Hematopoietic multipotent progenitor cell treated with erythropoietin and hydrocortisone succinate and interleukin-3 and kit ligand, for 17 days (in vitro differentiated cells): ENCODE data around the gene TMEM147.

Experiments used
- DNase-seq: peaks from one replicate; pipeline ENCODE4 v3.0.0-alpha.2; 2015; ENCODE audit warnings: low spot score

The TMEM147 gene

DNA sequence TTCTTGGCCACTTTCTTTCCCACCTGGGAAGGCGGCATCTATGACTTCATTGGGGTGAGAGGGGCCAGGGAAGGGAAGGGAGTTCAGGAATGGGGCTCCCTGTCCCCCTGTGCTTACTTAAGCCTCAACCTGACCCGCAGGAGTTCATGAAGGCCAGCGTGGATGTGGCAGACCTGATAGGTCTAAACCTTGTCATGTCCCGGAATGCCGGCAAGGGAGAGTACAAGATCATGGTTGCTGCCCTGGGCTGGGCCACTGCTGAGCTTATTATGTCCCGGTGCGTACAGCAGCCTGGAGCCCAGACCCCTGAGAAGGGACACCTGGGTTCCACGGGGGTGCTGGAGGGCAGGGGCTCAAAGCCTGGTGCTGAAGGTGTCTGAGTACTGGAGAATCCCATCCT lies 1.1 kb downstream of the TMEM147 start:
- DNase-seq, result no peak

DNA sequence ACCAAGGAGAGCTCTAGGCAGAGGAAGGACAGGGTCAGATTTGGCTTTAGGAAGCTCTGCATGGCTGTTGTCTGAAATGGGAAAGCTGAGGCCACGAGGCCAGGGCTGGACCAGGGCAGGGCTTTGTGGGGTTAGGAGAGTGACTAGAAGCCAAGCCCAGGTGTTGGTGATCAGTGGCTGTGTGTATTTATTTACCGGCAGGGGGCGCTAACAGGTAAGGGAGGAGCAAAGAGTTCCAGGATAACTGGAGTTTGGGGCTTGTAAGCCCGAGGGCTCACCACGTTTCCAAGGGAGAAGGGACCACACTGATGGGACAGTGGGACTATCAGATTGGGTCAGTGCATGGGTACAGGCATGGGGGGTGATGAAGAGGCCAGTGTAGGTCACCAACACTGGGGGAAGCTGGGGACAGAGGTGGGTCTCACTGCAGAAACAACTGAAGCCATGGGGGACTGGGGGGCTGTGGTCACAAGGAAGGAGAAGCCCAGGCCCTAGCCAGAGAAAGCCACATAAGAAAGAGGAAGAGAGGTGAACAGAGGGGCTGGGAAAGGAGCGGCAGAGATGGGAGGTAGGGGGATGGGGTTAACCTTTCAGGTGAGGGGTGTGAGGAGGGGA lies 3.9 kb downstream of the TMEM147 start:
- peak; percentile 87 for DNase-seq

DNA sequence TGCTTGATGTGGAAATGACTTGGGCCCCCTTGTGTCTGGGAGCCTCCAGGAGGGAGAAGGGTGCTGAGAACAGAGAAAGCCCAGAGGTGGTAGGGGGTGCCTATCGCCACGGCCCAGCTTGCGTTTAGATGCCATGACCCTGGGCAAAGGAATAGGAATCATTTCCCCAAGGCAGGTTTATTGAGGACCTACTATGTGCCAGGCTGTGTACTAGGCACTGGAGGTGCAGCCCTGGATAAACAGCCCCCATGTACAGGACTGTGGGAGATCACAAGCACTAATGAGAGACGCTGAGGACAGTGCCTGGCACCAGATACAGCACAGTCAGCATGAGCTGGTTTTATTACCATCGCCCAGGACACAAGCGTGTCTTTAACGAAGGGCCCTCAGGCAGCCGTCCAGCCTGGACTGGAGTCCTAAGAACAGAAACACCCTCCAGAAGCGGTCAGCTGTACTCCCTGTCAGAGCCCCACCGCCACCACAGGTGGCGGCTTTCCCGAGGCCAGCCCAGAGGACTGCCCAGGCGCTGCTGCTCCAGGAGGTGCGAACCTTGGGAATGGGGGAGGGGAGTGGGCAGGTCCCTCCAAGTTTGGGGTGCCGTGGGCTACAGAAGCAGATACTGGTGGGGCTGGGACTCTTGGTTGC lies 4.6 kb downstream of the TMEM147 start:
- no peak for DNase-seq

DNA sequence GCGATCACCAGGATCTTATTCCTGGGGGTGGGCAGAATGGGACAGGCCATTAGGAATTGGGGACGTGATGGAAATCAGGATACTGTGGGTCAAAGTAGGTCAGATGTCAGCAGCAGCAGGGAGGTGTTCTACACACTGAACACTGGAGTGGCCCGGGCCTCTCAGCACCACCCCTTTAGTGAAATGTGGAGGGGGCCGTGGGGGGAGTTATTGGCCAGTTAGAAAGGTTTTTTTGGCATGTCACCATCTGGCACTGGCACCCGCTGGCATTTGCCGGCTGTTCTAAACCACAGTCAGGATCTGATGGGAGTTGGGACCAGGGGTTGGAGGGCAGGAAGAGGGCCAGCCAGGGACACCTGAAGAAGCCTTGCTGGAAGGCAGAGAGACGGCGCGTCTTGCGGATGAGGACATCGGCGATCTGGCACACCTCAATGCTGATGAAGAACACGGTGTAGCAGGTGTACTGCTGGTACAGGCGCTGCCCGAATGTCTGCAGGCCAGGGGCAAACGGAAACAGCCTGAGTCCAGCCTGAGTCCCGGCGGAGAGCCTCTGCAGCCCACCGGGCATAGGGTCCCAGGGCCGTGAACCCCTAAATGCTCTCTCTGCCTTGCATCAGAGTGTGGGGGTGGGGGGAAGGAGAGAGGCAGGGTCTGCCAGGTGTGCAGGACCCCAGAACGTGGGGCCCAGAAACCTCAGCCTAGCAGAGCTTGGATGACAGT lies 5.8 kb downstream of the TMEM147 start:
- no peak for DNase-seq

DNA sequence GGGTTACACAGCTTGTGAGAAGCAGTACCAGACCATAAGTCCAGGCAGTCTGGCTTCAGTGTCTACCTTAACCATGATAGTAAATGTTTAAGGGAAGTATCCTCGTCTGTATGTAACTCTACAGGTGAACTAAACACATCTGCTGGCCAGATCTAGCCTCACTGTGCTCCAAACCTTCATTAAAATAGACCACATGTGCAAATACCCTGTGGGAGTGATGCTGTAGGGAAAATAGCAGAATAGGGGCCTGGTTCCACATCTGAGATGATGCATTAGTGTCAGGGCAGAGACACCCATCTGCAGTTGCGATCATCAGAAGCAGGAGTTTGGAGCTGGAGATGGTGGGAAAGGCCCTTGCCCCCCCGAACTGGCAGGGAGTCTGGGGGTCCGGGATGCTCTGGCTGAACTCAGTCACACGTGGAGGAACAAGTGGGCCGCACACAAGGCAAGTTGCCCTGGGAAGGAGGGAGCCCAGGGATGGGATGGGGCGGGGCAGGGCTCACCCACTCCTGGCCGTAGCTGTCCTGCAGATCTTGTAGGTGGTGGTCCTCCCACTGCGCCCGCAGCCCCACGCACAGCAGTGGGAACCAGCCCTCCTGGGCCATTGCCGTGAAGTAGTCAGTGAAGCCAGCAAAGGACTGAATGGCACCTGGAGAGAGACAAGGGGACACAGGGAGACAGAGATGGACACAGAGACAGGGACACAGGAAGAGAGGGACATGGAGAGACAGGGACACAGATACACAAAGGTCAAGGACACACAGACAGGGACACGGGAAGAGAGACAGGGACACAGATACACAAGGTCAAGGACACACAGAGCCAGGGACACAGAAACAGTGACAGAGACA lies 7.3 kb downstream of the TMEM147 start:
- DNase-seq, result no peak

DNA sequence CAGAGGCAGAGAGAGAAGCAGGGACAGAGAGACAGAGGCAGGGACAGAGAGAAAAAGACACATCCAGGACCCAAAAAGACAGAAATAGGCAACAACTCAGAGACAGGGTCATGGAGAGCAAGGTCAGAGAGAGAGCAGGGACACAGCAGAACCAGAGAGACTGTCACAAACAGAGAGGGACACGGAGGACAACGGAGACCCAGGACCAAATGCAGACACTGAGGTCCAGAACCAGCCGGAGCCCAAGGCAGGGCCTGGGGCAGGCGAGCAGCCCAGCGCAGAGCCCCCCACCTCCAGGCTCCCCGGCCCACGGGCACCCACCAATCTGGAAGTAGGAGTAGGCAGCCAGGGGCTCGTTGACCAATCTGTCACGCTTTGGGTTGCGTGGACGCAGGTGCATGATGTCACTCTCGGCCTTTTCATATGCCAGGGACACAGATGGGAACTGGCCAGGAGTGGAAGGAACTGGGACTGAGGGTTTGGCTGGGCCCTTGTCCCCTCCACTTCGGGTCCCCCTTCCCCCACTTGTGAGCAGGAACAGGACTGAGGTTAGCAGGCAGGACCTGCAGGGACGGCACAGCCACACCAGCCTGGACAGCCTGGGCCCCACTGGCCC lies 8.1 kb downstream of the TMEM147 start:
- no peak for DNase-seq

DNA sequence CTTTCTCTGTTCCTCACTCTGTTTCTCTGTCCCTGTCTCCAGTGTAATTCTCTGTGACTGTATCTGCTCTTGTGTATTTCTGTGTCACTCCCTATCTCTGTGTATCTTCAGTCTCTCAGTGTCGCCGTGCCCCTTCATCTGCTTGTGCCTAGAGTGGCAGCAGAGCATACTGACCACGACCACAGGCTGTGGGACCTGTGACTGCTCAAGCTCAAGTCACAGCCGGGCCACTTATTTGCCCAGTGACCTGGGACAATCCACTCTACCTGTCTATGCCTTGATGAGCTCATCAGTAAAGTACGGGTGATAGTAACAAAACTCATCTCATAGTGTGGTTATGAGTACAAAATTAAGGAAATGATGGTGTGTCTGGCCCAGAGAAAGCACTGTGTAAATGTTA lies 8.7 kb downstream of the TMEM147 start:
- DNase-seq, result no peak

DNA sequence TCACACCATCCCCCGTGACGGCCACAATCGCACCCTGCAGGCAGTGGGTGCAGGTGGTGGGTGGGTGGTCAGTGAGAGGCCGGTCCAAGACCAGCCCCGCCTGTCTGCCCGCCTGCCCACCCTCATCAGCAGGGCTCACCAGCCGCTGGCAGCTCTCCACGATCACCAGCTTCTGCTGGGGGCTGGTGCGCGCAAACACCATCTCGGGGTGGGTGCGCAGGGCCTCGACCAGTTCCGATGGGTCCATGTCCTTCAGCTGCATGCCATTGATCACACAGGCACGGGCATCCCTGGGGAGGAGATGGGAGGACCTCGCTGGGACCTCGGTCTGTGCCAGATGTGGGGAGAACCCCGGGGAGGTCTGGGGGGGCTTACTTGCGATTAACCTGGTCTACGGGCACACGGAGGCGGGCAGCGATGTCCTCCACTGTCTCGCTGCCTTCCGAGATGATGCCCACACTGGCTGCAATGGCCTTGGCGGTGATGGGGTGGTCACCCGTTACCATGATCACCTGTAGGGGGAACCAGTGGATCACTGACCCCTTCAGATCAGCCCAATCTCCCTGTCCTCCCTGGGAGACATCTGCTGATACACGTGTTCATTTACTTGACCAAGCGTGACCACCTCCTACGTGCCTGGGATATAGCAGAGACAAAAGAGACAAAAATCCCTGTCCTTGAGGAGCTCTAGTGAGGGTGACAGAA lies 10.0 kb downstream of the TMEM147 start:
- DNase-seq, result no peak

DNA sequence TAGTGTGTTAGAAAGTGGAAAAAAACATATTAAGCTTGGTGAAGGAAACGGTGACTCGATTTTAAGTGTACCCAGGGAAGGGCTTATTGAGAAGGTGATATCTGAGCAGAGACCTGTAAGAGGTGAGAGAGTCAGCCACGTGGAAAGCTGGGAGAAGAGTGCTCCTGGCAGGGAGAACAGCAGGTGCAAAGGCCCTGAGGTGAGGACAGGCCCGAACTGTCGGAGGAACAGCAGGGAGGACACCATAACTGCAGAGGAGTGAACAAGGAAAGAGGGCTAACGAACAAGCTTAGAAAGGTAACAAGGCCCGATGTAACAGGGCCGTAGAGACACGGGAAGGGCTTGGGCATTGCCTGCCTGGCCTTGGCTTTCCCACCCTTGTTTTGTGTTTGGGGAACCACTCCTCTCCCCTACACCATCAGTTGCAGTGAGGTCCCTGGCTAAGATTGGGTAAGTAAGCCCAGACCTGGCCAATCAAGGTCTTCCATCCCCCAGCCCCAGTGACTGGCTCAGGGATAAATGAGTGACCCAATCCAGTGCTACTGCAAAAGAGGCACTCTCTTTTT lies 10.7 kb downstream of the TMEM147 start:
- no peak for DNase-seq

DNA sequence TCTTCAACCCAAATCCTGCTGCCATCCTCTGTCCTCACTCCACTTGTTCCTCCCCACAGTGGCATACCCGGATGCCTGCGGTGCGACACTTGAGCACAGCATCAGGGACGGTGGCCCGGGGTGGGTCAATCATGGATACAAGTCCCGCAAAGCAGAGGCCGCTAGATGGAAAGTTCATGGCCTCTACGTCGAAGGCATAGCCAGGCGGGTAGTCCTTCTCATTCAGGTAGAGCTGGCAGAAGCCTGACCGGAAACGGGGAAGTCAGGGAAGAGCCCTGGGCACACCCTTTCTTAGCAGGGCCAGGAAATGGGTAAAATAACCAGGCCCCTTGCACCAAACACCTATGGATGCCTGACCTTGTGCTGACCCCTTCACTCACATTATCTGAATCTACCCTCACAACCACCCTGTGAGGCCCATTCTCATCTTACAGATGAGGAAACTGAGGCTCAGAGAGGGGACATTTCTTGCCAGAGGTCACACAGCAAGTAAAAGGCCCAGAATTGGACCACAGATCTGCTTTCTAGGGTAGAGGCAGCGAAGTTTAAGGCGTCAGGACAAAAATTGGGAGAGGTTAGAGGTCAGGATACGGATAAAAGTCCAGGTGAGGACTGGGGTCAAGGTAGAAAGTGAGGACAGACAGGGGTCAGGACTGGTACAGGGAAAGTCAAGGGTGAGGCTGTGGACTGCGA lies 11.6 kb downstream of the TMEM147 start:
- no peak for DNase-seq

DNA sequence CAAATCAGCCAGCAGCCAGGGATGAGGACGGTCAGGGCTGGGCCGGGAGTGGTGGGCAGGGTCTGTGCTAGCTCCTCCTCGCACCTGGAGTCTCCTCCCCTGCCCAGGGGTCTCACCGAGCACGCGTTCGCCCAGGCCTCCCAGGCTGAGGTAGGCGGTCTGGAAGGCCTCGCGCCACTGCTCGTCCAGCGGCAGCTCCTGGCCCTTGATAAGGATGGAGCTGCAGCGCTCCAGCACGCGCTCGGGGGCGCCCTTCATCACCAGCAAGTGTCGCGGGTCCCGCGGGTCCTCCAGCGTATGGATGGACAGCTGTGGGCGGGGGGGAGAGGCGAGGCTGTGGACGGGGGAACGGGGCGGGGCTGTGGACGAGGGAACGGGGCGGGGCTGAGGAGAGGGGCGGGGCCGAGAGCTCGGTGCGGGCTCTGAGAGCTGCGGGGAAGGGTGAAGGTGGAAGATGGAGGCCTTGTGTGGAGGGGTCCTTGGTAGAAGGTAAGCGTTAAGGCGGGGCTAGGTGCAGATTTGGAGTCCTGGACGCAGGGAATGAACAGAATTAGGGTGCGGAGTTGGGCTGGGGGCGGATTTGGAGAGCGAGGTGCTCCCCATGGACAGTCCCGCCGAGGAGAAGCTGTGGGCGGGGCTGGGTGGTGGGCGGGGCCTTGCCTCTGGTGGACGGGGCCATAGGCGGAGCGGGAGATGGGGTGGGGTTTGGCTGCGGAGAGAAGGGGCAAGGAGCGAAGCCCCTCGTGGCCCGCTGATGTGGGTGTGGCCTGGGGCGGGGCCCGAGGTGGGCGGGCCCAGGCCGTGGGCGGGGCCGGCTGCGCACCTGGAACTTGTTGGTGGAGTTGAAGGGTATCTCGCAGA lies 12.3 kb downstream of the TMEM147 start:
- DNase-seq, result peak; percentile 41

DNA sequence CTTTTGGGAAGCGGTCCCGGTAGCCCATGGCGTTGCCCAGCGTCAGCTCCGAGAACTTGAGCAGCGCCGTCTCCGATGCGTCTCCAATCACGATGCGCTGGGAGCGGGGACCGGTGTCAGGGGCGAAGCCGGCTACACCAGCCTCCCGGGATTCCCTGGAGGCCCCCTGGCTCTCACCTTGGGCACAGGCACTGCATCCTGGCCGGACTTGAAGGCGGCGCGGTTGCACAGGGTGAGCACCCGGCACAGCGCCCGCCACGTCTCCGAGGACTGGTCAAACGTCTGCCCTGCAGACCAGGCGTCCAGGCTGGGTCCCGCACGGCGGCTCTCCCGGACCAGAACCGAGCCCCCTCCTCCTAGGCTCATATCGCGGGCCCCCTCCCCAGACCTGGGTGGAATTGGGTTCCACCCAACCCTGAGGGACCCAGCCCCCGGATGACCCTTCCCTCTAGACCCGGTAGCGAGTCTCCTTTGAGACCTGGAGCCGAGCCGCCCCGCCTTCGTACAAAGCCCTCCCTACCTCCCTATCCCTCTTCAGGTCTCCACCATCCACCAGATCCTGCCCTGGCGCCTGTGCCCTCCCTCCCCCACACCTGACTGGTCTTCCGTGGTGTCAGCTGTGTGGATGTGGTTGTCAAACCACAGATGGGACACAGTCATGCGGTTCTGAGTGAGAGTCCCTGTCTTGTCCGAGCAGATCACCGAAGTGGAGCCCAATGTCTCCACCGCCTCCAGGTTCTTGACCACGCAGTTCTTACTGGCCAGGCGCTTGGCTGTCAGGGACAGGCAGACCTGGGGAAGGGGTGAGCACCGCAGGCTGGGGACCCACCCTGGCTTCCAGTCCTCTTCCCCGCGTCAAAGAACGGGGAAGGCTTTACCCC lies 13.2 kb downstream of the TMEM147 start:
- no peak for DNase-seq

DNA sequence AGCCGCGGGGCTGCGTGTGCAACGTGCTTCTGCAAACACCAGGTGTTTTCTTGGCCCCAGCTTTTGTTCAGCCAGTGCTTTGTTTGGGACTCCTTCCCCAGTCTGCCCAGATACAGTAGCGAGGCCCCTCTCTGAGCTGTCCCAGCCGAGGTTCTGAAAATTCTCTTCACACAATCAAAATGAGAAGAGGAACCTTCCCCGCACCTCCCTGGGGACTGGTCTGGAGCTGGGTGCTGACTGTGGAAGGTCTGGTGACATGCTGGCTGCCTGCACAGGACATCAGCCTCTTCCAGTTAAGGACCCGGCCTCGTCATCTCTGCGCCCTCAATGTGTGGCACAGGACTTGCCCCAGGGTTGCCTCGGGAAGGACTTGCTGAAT lies 13.8 kb downstream of the TMEM147 start:
- DNase-seq, result no peak

DNA sequence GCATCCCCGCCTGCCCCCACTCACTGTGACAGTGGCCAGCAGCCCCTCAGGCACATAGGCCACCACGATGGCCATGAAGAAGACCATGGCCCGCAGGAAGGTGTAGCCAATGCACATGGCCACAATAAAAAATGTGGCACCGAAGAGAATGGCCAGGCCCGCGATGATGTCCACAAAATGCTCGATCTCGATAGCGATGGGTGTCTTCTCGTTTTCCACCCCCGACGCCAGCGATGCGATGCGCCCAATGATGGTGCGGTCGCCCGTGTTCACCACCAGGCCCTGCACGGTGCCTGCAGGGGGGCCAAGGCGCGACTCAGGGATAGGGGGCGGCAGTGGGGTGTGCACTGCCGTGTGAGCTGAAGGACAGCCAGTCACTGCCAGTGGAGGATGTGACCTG lies 14.4 kb downstream of the TMEM147 start:
- no peak for DNase-seq

DNA sequence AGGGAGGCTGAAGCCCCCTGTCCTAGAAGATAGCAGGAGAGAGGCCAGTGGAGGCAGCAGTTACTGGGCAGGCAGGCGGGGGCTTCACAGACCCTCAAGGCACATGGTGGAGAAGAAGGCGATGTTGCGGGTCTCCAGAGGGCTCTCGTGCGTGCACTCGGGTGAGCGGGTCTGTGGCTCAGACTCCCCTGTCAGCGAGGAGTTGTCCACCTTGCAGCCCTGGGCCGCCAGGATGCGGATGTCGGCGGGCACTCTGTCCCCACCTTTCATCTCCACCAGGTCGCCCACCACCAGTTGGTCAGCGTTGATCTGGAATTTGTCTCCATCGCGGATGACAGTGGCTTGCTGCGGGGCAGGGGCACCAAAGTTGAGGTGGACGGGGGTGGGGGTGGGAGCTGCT lies 14.8 kb downstream of the TMEM147 start:
- DNase-seq, result no peak

DNA sequence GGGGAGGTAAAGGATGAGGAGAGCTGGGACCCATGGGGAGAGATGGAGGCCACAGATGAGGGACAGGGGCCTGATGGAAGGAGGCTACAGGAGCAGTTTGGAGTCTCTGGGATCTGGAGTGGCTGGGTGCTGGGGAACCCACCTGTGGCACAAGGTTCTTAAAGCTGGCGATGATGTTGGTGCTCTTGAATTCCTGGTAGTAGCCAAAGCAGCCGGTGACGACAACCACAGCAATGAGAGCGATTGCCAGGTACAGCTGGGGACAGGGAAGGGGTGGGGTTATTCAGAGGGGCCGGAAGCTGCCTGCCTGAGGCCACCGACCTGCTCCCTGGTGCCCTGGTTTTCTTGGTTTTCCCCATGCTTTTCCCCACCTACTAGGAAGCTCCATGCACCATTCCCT lies 15.3 kb downstream of the TMEM147 start:
- no peak for DNase-seq

DNA sequence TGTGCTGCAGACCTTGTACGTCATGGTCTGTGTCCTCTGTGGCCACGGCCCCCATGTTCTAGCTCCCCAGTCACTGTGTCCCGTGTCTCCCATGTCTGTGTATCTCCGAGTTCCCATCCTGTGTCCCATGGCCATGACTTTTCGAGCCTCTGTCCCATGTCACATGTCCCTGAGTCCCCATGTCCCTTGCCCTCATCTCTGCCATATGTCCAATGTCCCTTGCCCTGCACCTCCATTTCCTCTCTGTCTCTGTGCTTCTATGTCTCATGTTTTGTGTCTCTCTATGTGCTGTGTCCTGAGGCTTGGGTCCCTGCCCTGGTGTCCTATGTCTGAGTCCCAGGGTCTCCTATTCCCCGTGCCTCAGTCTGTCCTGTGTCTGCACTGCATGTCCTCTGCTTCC lies 16.0 kb downstream of the TMEM147 start:
- no peak for DNase-seq

DNA sequence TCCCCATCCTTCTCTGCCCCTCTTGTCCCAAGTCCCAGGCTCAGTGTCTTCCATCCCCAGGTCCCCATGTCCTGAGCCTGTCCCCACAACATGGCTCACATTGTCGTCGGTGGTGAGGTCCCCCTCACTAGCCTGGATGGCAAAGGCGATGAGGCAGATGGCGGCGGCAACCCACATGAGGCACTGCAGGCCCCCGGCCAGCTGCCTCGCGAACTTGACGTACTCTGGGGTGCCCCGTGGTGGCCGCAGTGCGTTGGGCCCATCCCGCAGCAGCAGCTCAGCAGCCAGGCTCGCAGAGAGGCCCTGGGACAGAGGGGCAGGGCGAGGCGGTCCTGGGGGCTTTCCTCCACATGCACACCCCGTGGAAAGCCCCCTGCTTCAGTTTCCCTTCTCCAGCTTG lies 16.9 kb downstream of the TMEM147 start:
- no peak for DNase-seq

DNA sequence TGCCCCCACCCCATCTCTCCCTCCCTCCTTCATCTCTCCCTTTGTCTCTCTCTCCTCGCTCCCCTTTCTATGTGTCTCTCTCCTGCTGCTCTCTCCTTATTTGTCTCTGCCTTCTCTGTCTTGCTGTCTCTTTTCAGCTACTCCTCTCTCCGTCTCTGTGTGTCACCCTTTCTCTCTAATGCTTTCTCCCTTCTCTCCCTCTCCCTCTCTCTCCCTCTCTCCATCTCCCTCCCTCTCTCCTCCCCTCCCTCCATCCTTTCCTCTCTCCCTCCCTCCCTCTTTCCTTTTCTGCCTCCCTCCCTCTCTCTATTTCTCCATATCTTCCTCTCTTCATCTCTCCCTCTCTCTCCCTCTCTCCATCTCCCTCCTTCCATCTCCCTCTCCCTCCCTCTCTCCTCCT lies 17.4 kb downstream of the TMEM147 start:
- DNase-seq, result no peak
